GM23248 (cell line): ENCODE results near the gene WDR59. TPM values are rescaled to one million over a fixed set of nuclear protein-coding genes. Genes with fewer than 3 reads are reported as not detected.

ENCODE experiments used
- DNase-seq: peaks from one replicate; pipeline ENCODE4 v3.0.0-alpha.2; 2015
- H2AFZ ChIP-seq: fragments of 200-600 bp; sonication (generic); 2 replicates; pipeline ENCODE4 v1.6.1; 2016; ENCODE audit warnings: antibody characterized with exemption
- H3F3A ChIP-seq: fragments of 200-600 bp; sonication (generic); 2 replicates; pipeline ENCODE4 v1.6.1; 2016; ENCODE audit warnings: mild to moderate bottlenecking, antibody characterized with exemption, mixed run types; ENCODE audit not compliant: insufficient read depth
- H3K27ac ChIP-seq: fragments of 200-600 bp; sonication (generic); 2 replicates; pipeline ENCODE4 v1.5.1; 2016; ENCODE audit warnings: mild to moderate bottlenecking
- H3K27me3 ChIP-seq: fragments of 200-600 bp; sonication (generic); replicated peaks from 2 replicates; pipeline ENCODE4 v1.6.1; 2016; ENCODE audit warnings: mild to moderate bottlenecking; ENCODE audit not compliant: insufficient read depth
- H3K36me3 ChIP-seq: fragments of 200-600 bp; sonication (generic); 2 replicates; pipeline ENCODE4 v1.6.1; 2016; ENCODE audit warnings: low read depth, mild to moderate bottlenecking
- H3K4me1 ChIP-seq: fragments of 200-600 bp; sonication (generic); 2 replicates; pipeline ENCODE4 v1.6.1; 2016; ENCODE audit warnings: mild to moderate bottlenecking; ENCODE audit not compliant: insufficient read depth
- H3K4me2 ChIP-seq: fragments of 200-600 bp; sonication (generic); one replicate; pipeline ENCODE4 v1.6.1; 2016; ENCODE audit warnings: mild to moderate bottlenecking; ENCODE audit not compliant: unreplicated experiment
- H3K4me3 ChIP-seq: fragments of 200-600 bp; sonication (generic); 2 replicates; pipeline ENCODE4 v1.5.1; 2016; ENCODE audit warnings: mild to moderate bottlenecking
- H3K79me2 ChIP-seq: fragments of 200-600 bp; sonication (generic); 2 replicates; pipeline ENCODE4 v1.6.1; 2016; ENCODE audit warnings: mild to moderate bottlenecking; ENCODE audit not compliant: insufficient read depth
- H3K9ac ChIP-seq: fragments of 200-600 bp; sonication (generic); 2 replicates; pipeline ENCODE4 v1.6.1; 2016; ENCODE audit warnings: mild to moderate bottlenecking
- H3K9me2 ChIP-seq: fragments of 200-600 bp; sonication (generic); 2 replicates; pipeline ENCODE4 v1.6.1; 2016; ENCODE audit warnings: mixed run types, mild to moderate bottlenecking, moderate library complexity; ENCODE audit not compliant: insufficient read depth
- H3K9me3 ChIP-seq: fragments of 200-600 bp; sonication (generic); one replicate; pipeline ENCODE4 v1.6.1; 2017; ENCODE audit warnings: low read depth
- H4K20me1 ChIP-seq: fragments of 200-600 bp; sonication (generic); 2 replicates; pipeline ENCODE4 v1.6.0; 2016; ENCODE audit not compliant: insufficient read depth
- EZH2 ChIP-seq: fragments of 200-600 bp; sonication (generic); IDR thresholded peaks from 2 replicates; pipeline ENCODE4 v1.6.1; 2018; ENCODE audit warnings: antibody characterized with exemption, mild to moderate bottlenecking; ENCODE audit not compliant: insufficient read depth, poor library complexity, severe bottlenecking
- EZH2phosphoT487 ChIP-seq: fragments of 200-600 bp; sonication (generic); IDR thresholded peaks from 2 replicates; pipeline ENCODE4 v1.6.1; 2018; ENCODE audit warnings: antibody characterized with exemption, moderate library complexity, mild to moderate bottlenecking, low read depth; ENCODE audit not compliant: insufficient read depth
- whole genome bisulfite sequencing, 2 experiments: methylation state at CpG; one replicate each; pipeline ENCODE4 v1.1.6; 2015 to 2017; ENCODE audit warnings: low lambda C conversion rate in 2 of 2, low coverage in 1 of 2; ENCODE audit errors: missing lambda C conversion rate in 2 of 2; 5-methylcytosine and 5-hydroxymethylcytosine counted together
- in situ Hi-C: fragments of 300-500 bp; cut with MboI; formaldehyde crosslinking; loops from 2 replicates; pipeline ENCODE4 v1.15.0; 2020
- polyA plus RNA-seq: library from polyadenylated mRNA; unstranded; fragments of >200 nt; fragmentation: Nextera tagmentation; extraction: Ambion mirVana; gene quantifications from 2 replicates; pipeline ENCODE4 v1.2.1, GENCODE V29; 2016
- total RNA-seq: library from RNA; depleted of rRNA; stranded (reverse); fragments of >200 nt; shearing (Covaris generic); gene quantifications from 2 replicates; pipeline ENCODE4 v1.2.3, GENCODE V29; 2014

WDR59 gene
- total and polyA plus RNA-seq, 2 experiments from 2014 or later: 8.3 to 15.2 TPM

DNA sequence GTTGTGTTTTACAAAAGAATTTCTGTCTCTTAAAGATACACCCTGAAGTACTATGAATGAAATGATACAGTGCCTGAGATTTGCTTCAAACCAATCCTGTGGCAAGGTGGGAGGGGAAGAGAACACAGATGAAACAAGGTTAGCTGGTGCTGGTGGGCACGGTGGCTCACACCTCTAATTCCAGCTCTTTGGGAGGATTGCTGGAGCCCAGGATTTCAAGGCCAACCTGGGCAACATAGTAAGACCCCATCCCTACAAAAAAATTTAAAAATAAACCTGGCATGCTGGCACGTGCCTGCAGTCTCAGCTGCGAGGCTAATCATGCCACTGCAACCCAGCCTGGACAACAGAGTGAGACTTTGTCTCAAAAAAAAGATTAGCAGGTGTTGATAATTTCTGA lies 143.0 kb downstream of the WDR59 start:
- Histone ChIP-seq H3K4me2 (no peak overlapping the region), H3K79me2 (no peaks in the 10 kb centered on the region), H3K4me3 (no peak overlapping the region), H3F3A (no peaks in the 10 kb centered on the region), H2AFZ (no peak overlapping the region), H3K27me3 (no peaks in the 10 kb centered on the region; the same call in 1 of the 2 replicates), H4K20me1 (no peaks in the 10 kb centered on the region), H3K9me3 (no peaks in the 10 kb centered on the region), H3K27ac (no peak overlapping the region), H3K36me3 (no peaks in the 10 kb centered on the region), H3K9ac (no peak overlapping the region), H3K4me1 (peaks cover 7% of the 10 kb centered on the region; the same call in 1 of the 2 replicates), H3K9me2 (no peaks in the 10 kb centered on the region)
- in situ Hi-C loops: no loop called here
- TF ChIP-seq EZH2 (no peak), EZH2phosphoT487 (no peak)
- no peak for DNase-seq
- WGBS, 2 experiments: 43 to 51% methylated on average over 3 of the region's 3 CpGs

DNA sequence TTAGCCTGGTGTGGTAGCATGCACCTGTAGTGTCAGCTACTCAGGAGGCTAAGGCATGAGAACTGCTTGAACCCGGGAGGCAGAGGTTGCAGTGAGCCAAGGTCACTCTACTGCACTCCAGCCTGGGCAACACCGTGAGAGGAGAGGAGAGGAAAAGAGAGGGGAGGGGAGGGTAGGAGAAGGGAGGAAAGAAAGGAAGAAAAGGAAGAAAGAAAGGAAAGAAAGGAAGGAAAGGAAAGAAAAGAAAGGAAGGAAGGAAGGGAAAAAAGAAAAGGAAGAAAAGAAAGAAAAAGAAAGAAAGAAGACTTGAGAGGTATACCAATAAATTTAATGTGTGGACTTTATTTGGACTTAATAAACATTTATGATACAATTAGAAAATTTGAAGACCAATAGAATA lies 143.5 kb downstream of the WDR59 start:
- no peak overlapping the region for H3K4me2 ChIP-seq
- WGBS, 2 experiments: 42 to 57% methylated on average over 2 of the region's 2 CpGs
- H2AFZ ChIP-seq: no peak overlapping the region
- no peaks in the 10 kb centered on the region for H3F3A ChIP-seq
- no peak overlapping the region for H3K9ac ChIP-seq
- H3K27me3 ChIP-seq: no peaks in the 10 kb centered on the region; the same call in 1 of the 2 replicates
- peaks cover 7% of the 10 kb centered on the region; the same call in 1 of the 2 replicates for H3K4me1 ChIP-seq
- no peaks in the 10 kb centered on the region for H3K79me2 ChIP-seq
- H3K9me3 ChIP-seq: no peaks in the 10 kb centered on the region
- no peaks in the 10 kb centered on the region for H4K20me1 ChIP-seq
- no peak for DNase-seq
- no peaks in the 10 kb centered on the region for H3K36me3 ChIP-seq
- no peak overlapping the region for H3K27ac ChIP-seq
- TF ChIP-seq EZH2: no peak
- in situ Hi-C loops: no loop called here
- H3K9me2 ChIP-seq: no peaks in the 10 kb centered on the region
- H3K4me3 ChIP-seq: no peak overlapping the region

DNA sequence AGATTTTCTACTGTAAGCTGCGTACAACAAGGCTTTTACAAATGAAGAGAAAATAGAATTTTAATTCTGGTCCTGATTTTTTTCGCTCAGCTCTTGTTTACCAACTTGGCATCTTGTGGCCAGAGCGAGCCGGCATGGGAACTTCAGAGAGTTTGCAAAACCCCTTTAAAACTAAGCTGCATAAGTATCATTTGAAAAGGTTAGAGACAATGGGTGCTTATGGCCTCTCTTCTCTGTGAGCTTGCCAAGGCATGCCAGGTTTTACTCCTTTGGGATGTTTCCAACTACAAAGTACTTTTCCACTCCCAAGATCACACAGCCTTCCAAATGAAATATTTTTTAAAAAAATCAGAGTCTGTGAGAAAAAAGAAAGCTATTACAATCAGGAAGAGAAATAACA lies 147.9 kb downstream of the WDR59 start:
- H3F3A ChIP-seq: no peaks in the 10 kb centered on the region
- H3K36me3 ChIP-seq: no peaks in the 10 kb centered on the region
- no peak overlapping the region for H3K9ac ChIP-seq
- in situ Hi-C loops: no loop called here
- H3K79me2 ChIP-seq: no peaks in the 10 kb centered on the region
- H3K4me3 ChIP-seq: no peak overlapping the region
- H4K20me1 ChIP-seq: no peaks in the 10 kb centered on the region
- no peak overlapping the region for H2AFZ ChIP-seq
- H3K27me3 ChIP-seq: no peaks in the 10 kb centered on the region; the same call in 1 of the 2 replicates
- H3K9me3 ChIP-seq: no peaks in the 10 kb centered on the region
- TF ChIP-seq EZH2 (no peak), EZH2phosphoT487 (no peak)
- 50 to 57% methylated on average over 4 of the region's 4 CpGs for WGBS, 2 experiments
- no peak overlapping the region for H3K27ac ChIP-seq
- no peak for DNase-seq
- H3K9me2 ChIP-seq: no peaks in the 10 kb centered on the region
- no peaks in the 10 kb centered on the region for H3K4me1 ChIP-seq
- no peak overlapping the region for H3K4me2 ChIP-seq

DNA sequence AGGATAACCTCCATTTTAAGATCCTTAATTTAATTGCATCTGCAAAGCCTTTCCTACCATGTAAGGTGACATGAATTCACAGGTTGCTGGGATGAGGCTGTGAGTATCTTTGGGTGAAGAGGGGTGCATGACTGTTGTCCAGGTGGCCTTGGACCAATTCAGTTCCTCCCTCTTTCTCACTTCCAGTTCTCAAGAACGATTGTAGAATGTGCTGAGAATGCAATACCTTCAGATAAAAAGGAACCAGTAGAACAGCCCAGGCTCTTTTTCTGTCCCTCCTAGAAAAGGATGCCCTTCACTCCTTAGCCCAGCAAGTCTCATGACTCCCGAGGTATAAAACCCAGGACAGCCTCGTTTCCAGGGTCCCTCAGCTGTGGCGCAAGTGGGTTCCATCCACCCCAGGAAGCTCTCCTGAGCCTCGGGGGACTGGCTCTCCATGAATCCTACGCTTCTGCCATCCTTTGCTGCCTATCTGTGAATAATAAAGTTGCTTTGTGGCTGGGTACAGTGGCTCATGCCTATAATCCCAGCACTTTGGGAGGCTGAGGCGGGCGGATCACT lies 148.7 kb downstream of the WDR59 start:
- Histone ChIP-seq H3K4me3 (no peak overlapping the region), H3K9me2 (no peaks in the 10 kb centered on the region), H3F3A (no peaks in the 10 kb centered on the region), H3K79me2 (no peaks in the 10 kb centered on the region), H3K27ac (no peak overlapping the region), H2AFZ (no peak overlapping the region), H3K36me3 (no peaks in the 10 kb centered on the region), H4K20me1 (no peaks in the 10 kb centered on the region), H3K4me2 (no peak overlapping the region), H3K9me3 (no peaks in the 10 kb centered on the region), H3K27me3 (no peaks in the 10 kb centered on the region), H3K9ac (no peak overlapping the region), H3K4me1 (no peaks in the 10 kb centered on the region)
- no peak for TF ChIP-seq EZH2
- no peak for TF ChIP-seq EZH2phosphoT487
- no peak for DNase-seq
- 45% methylated on average over 8 of the region's 8 CpGs for WGBS, 2 experiments
- in situ Hi-C loops: no loop called here

DNA sequence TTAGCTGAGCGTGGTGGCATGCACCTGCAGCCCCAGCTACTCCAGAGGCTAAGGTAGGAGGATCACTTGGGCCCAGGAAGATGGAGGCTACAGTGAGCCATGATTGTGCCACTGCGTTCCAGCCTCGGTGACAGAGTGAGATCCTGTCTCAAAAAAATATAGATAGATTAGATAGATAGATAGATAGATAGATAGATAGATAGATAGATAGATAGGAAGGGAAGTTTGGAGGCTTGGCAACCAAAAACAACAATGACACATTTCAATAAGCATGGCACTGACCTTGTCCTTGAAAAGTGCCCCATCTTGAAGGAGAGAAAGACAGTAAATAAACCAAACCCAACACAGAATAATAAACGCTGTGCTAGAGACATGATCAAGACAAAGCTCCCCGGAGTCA lies 152.7 kb downstream of the WDR59 start:
- no peak for DNase-seq
- Histone ChIP-seq H3K9me2 (no peaks in the 10 kb centered on the region), H3K4me1 (no peaks in the 10 kb centered on the region), H3F3A (no peaks in the 10 kb centered on the region), H3K9ac (no peak overlapping the region), H4K20me1 (no peaks in the 10 kb centered on the region), H3K27ac (no peak overlapping the region), H2AFZ (no peak overlapping the region), H3K4me3 (no peak overlapping the region), H3K27me3 (peaks cover 4% of the 10 kb centered on the region; the same call in 1 of the 2 replicates), H3K4me2 (no peak overlapping the region), H3K79me2 (no peaks in the 10 kb centered on the region), H3K36me3 (no peaks in the 10 kb centered on the region), H3K9me3 (no peaks in the 10 kb centered on the region)
- TF ChIP-seq EZH2phosphoT487 (no peak), EZH2 (no peak)
- in situ Hi-C loops: no loop called here
- 50 to 56% methylated on average over 5 of the region's 5 CpGs for WGBS, 2 experiments
